Fibroblast of the conjunctiva (primary cell): ENCODE results near the gene RBM19.

Experiments
- DNase-seq: peaks from one replicate; pipeline ENCODE4 v3.0.0-alpha.2; 2010; ENCODE audit warnings: low read depth

RBM19 gene

DNA sequence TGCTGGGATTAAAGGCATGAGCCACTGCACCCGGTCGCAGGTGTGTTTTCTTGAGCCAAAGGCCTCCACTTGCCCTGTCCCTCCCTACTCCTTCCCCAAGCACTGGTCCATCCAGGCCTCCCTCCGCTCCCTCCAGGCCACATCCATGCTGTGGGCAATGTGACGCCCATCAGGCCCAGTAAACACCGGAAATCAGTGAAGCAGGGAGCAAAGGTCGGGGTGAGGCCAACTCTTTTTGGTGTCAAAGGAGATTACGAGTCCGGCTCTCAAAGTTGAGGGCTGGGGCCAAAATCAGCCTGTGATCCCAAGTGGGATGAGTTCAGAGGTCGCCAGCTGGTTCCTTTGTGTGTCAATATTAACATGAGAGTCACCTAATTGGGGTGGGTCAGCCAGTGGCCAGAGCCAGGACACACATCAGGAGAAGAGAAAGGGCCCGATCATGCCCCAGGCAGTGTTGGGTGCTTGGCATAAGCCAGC, 195.7 kb downstream of the RBM19 start:
- DNase-seq = no peak

DNA sequence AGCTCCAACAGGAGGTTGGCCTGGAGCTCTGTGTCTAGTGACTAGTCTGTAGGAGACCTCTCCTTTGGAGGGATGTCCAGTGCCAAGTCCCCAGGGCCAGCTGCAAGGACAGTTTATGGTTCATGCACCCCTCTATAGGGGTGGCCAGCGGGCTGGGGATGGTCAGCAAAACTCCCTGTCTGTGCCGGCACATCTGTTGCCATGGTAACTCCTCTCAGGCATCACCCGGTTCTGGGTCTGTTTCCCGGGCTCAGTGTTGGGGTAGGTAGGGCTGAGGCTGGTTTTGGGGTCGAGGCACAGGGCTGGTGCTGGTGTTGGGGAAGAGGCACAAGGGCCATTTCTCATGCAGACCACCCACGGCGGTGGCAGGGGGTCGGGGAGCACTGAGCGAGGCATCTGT, 196.8 kb downstream of the RBM19 start:
- DNase-seq = no peak

DNA sequence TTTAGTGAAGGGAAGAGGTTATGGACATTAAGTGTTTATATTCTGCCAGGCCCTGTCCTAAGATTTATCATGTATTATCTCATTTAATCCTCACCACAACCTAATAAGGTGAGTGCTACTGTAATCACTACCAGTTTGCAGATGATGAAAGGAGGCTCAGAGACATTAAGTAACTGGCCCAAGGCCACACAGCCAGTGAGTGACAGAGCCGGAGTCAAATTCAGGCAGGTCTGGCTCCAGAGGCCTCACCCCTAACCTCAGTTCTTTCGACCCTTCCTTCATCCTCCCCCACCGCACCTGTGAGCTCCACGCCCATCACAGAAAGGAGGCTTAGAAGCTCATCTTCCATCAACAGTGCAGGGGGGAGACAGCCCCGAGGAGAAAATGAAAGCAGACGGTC, 197.3 kb downstream of the RBM19 start:
- no peak for DNase-seq

DNA sequence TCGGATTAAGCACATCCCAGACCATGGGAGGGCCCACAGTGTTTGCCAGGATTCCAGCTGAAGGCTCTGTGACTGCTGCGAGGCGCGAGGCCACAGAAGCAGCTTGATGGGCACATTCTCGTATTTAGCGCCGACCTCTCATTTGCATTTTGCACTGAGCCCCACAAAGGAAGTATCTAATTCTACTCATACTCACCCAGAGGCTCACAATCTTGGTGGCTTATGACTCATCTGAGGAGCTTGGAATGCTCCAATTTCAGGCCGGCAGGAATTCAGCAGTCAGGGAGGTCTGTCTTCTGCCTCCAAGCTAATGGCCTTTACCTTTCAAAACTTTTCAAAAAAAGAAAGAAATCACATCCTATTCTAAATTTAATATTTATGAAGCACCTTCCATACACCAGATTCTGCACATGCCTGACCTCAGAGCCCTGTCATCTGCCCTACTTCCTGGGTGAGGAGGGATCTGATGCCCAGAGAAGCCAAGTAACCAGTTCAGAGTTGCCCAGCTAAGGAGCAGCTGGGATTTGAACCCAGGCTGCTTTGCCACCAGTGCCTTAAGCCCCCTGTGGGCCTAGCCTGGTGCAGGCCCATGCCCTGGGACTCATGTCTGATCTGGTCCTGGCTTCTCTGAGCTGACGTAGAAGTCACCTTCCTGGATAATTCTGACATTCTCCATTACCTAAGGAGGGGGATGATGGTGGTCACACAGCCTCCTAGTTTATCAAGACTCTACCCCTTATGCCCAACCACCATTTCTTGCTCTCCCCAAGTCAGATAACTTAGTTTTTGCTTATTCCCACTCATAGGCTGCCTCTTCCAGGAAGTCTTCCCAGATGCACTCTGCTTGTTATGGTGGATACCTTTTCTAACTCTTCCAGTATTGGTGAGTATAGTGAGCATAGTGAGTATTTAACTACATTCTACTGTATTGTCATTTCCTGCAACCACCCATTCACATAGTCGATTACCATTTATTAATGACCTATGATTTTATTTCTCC, 198.9 kb downstream of the RBM19 start:
- peak; percentile 18 for DNase-seq
